ENCODE data around the gene HRH4.

HRH4 gene

GRCh38 chr18:24515721-24516120 lies 55.3 kb downstream of the HRH4 start:
- DNase-seq, result no peak

GRCh38 chr18:24516261-24516660 lies 55.8 kb downstream of the HRH4 start:
- DNase-seq, result no peak

- no peak for DNase-seq
These were observed 57.1 kb downstream of the HRH4 start for GRCh38 chr18:24517554-24517953.

GRCh38 chr18:24518596-24518995 lies 58.2 kb downstream of the HRH4 start:
- no peak for DNase-seq
